Kidney (tissue), 14 donors: ENCODE data around the gene TMPRSS11F. TPM values are rescaled to one million over a fixed set of nuclear protein-coding genes. Genes with fewer than 3 reads are reported as not detected.

Source experiments
- DNase-seq, 5 donors: peaks; one replicate each; pipeline ENCODE4 v3.0.0-alpha.2; 2013 to 2020
- FAIRE-seq: peaks from 2 replicates; lab custom pipeline; 2012; peaks lifted over from hg19 to GRCh38; lab: Jason Lieb, UNC
- H3K27ac ChIP-seq, 2 donors: one replicate each; pipeline ENCODE4 v1.7.0; 2013; ENCODE audit warnings: low read depth in 2 of 2, low read length in 2 of 2, inconsistent platforms in 1 of 2
- H3K27me3 ChIP-seq: one replicate; pipeline ENCODE4 v1.7.1; 2013; ENCODE audit warnings: low read length, inconsistent platforms; ENCODE audit not compliant: control insufficient read depth, insufficient read depth
- H3K36me3 ChIP-seq, 3 donors: one replicate each; pipeline versions ENCODE4 v1.7.0 to v1.7.1; 2013; ENCODE audit warnings: low read length in 3 of 3, control low read depth in 1 of 3, inconsistent platforms in 1 of 3; ENCODE audit not compliant: insufficient read depth in 3 of 3, control insufficient read depth in 2 of 3
- H3K4me1 ChIP-seq, 3 donors: one replicate each; pipeline versions ENCODE4 v1.7.0 to v1.7.1; 2013; ENCODE audit warnings: low read length in 3 of 3, inconsistent platforms in 1 of 3, low read depth in 1 of 3; ENCODE audit not compliant: control insufficient read depth in 2 of 3, insufficient read depth in 2 of 3
- H3K4me3 ChIP-seq, 3 donors: one replicate each; pipeline versions ENCODE4 v1.7.0 to v1.8.1; 2013; ENCODE audit warnings: low read length in 3 of 3, control low read depth in 1 of 3, inconsistent platforms in 1 of 3
- H3K9ac ChIP-seq, 3 donors: one replicate each; pipeline versions ENCODE4 v1.7.0 to v1.7.1; 2013; ENCODE audit warnings: low read length in 3 of 3, control low read depth in 1 of 3, inconsistent platforms in 1 of 3
- H3K9me3 ChIP-seq, 3 donors: one replicate each; pipeline versions ENCODE4 v1.7.0 to v1.7.1; 2013; ENCODE audit warnings: low read length in 3 of 3, control low read depth in 1 of 3, inconsistent platforms in 1 of 3; ENCODE audit not compliant: control insufficient read depth in 2 of 3, insufficient read depth in 1 of 3
- CTCF ChIP-seq: IDR thresholded peaks from 3 replicates; pipeline ENCODE4 v1.5.1; 2012; ENCODE audit warnings: mild to moderate bottlenecking, moderate library complexity, borderline replicate concordance; ENCODE audit not compliant: insufficient read depth; ENCODE audit errors: extremely low read depth
- intact Hi-C: fragments of 100-400 bp; cut with DNase I; formaldehyde crosslinking; loops from one replicate; pipeline ENCODE4 v1.11.1; 2022
- polyA plus RNA-seq: library from polyadenylated mRNA; stranded (reverse); fragments of 350-450 nt; fragmentation: Illumina TruSeq; extraction: RNeasy Lipid Tissue Mini Kit (QIAGEN cat#74804); gene quantifications from one replicate; pipeline ENCODE4 v1.2.3, GENCODE V29; 2014; ENCODE audit warnings: low read depth, low replicate concordance; ENCODE audit not compliant: insufficient read depth
- total RNA-seq: library from RNA; stranded (reverse); fragmentation: NEBNext Ultra II Directional; extraction: Animal tissue kit (Norgen Biotek cat#: 25700); gene quantifications from one replicate; pipeline ENCODE4 v1.2.1, GENCODE V29; 2021
- donor health status: control.
- donor health status: control.
- donor health status: control.
- donor health status: control.
- donor health status: control.
- donor health status: DM: yes; HTN: yes; CAD: no.
- donor health status: Normal renal cell carcinoma (clear cell type).

Gene TMPRSS11F
- total and polyA plus RNA-seq, 2 donors from 2014 or later = not detected

DNA sequence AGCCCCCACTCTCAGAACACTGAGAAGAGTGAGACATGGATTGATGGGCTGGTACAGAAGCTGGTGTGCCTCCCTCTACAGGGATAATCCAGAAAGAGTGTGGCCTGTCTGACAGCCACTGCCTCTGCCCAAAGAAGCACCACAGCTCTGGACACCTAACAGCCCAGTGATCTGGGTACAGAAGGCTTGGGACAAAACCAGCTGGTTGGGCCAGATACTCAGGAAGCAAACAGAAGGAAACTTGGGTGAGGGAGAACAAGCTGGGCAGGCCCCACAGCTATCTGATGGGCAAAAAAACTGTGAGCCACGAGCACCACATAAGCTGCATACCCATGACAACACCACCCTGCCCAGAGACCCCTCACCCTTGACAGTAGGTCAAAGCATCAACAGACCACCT is 46.9 kb downstream of the TMPRSS11F start:
- H3K27me3 ChIP-seq = no peaks in the 10 kb centered on the region
- peaks cover 0 to 7% (median 0%) of the 10 kb centered on the region in 3 donors for H3K9me3 ChIP-seq
- no peaks in the 10 kb centered on the region for H3K4me1 ChIP-seq
- intact Hi-C loops = no loop called here
- H3K27ac ChIP-seq = no peak overlapping the region
- no peaks in the 10 kb centered on the region for H3K36me3 ChIP-seq
- no peak overlapping the region for H3K4me3 ChIP-seq
- no peak for FAIRE-seq
- no peak overlapping the region for H3K9ac ChIP-seq
- no peak for TF ChIP-seq CTCF
- no peak for DNase-seq

- FAIRE-seq (no peak), DNase-seq (no peak)
- no peak for TF ChIP-seq CTCF
- H3K4me1 ChIP-seq = no peaks in the 10 kb centered on the region
- intact Hi-C loops = no loop called here
- no peak overlapping the region for H3K4me3 ChIP-seq
- no peaks in the 10 kb centered on the region for H3K9me3 ChIP-seq
- H3K27ac ChIP-seq = no peak overlapping the region
- no peak overlapping the region for H3K9ac ChIP-seq
- H3K27me3 ChIP-seq = no peaks in the 10 kb centered on the region
- H3K36me3 ChIP-seq = no peaks in the 10 kb centered on the region
These were observed 49.7 kb downstream of the TMPRSS11F start for GRCh38 chr4:68079928-68080327.

DNA sequence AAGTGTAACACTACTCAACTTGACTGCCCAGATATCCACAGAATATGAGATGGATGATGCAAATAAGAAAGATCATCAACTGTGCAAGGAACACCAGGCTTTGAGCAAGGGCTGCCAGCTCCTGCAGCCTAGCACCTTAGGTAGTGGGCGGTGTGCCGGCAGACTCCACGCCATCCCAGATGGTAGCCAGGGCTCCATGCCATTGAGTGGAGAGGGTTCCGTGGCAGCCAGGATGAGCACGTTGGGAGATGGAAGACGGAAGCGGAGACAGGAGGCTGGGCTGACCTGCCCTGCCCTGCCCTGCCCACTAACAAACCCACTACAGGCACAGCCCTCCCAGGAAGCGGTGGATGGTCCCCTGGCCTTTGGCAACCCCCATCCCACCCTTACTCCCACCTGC is 51.9 kb downstream of the TMPRSS11F start:
- H3K9ac ChIP-seq = no peak overlapping the region
- TF ChIP-seq CTCF = no peak
- DNase-seq = no peak
- no peak for FAIRE-seq
- H3K36me3 ChIP-seq = no peaks in the 10 kb centered on the region
- no peak overlapping the region for H3K27ac ChIP-seq
- H3K27me3 ChIP-seq = no peaks in the 10 kb centered on the region
- H3K4me3 ChIP-seq = no peak overlapping the region
- H3K9me3 ChIP-seq = no peaks in the 10 kb centered on the region
- intact Hi-C loops = no loop called here
- H3K4me1 ChIP-seq = no peaks in the 10 kb centered on the region

DNA sequence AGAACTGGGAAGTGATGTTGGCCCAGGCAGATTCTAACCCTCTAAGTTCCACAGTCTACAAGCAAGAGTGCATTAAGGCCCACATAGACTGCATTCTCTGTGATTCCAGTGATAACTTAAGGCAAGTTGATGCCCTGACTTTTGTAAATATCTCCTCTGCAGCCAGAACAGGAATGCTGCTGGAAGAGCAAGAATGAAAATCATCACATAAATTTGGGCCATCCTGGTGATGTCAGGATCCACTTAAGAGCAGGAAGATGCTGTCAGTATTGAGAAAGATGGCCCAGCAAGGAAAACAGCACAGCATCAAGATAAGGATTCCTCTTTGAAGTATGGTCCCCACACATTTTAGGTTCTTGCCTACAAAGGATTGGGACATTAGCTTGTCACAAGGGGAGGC is 52.4 kb downstream of the TMPRSS11F start:
- no peak for FAIRE-seq

More for the DNA sequence above, 52.4 kb downstream of the TMPRSS11F start:
- DNase-seq = no peak
- H3K9me3 ChIP-seq = no peaks in the 10 kb centered on the region
- H3K27ac ChIP-seq = no peak overlapping the region
- H3K4me3 ChIP-seq = no peak overlapping the region
- H3K36me3 ChIP-seq = no peaks in the 10 kb centered on the region
- no peak for TF ChIP-seq CTCF
- H3K27me3 ChIP-seq = no peaks in the 10 kb centered on the region
- intact Hi-C loops = no loop called here
- no peaks in the 10 kb centered on the region for H3K4me1 ChIP-seq
- H3K9ac ChIP-seq = no peak overlapping the region
